HG03439 (cell line): ENCODE measurements around the gene ENPP6.
A peak's percentile ranks its signal among the peaks of the same experiment; 100 is the strongest.

Experiments
- ATAC-seq: cut with Tn5 transposase; IDR thresholded peaks from one replicate; pipeline ENCODE4 v1.9.1; 2021; ENCODE audit warnings: mild to moderate bottlenecking, moderate library complexity; ENCODE audit not compliant: unreplicated experiment

The ENPP6 gene

GRCh38 chr4:184217634-184218033 is at the start of gene ENPP6:
Gene ENPP6 (minus strand): TSS chr4:184217873. CDS start chr4:184217819, 54 bp downstream.
- ATAC-seq = no peak

- ATAC-seq = no peak
Measured at GRCh38 chr4:184267206-184267608, 49.5 kb upstream of the ENPP6 start.

GRCh38 chr4:184265546-184266351 is 48.1 kb upstream of the ENPP6 start:
- peak; percentile 33 for ATAC-seq

GRCh38 chr4:184263910-184264732 is 46.4 kb upstream of the ENPP6 start:
- peak; percentile 34 for ATAC-seq

- ATAC-seq = no peak
Measured at GRCh38 chr4:184263461-184263860, 45.8 kb upstream of the ENPP6 start.

GRCh38 chr4:184262901-184263300 is 45.2 kb upstream of the ENPP6 start:
- no peak for ATAC-seq

- no peak for ATAC-seq
Measured at GRCh38 chr4:184261246-184261645, 43.6 kb upstream of the ENPP6 start.

- no peak for ATAC-seq
Measured at GRCh38 chr4:184259866-184260265, 42.2 kb upstream of the ENPP6 start.

- no peak for ATAC-seq
Measured at GRCh38 chr4:184259081-184259480, 41.4 kb upstream of the ENPP6 start.

- ATAC-seq = no peak
Measured at GRCh38 chr4:184255871-184256642, 38.4 kb upstream of the ENPP6 start.

- ATAC-seq = no peak
Measured at GRCh38 chr4:184255361-184255760, 37.7 kb upstream of the ENPP6 start.

GRCh38 chr4:184253072-184253420 is 35.4 kb upstream of the ENPP6 start:
- ATAC-seq = no peak

- no peak for ATAC-seq
Measured at GRCh38 chr4:184252136-184253071, 34.7 kb upstream of the ENPP6 start.

- ATAC-seq = no peak
Measured at GRCh38 chr4:184251670-184251980, 34.0 kb upstream of the ENPP6 start.

GRCh38 chr4:184250795-184251669 is 33.4 kb upstream of the ENPP6 start:
- ATAC-seq = no peak

- ATAC-seq = no peak
Measured at GRCh38 chr4:184248216-184248615, 30.5 kb upstream of the ENPP6 start.

GRCh38 chr4:184247421-184247820 is 29.7 kb upstream of the ENPP6 start:
- ATAC-seq = no peak

- no peak for ATAC-seq
Measured at GRCh38 chr4:184246426-184246825, 28.8 kb upstream of the ENPP6 start.

- no peak for ATAC-seq
Measured at GRCh38 chr4:184238072-184238745, 20.5 kb upstream of the ENPP6 start.
